H1 (cell line): Measurements from ENCODE around the gene TLCD3B. TPM values are rescaled to one million over a fixed set of nuclear protein-coding genes. Genes with fewer than 3 reads are reported as not detected.
A peak's percentile ranks its signal among the peaks of the same experiment; 100 is the strongest.

ENCODE experiments used
- CTCF ChIA-PET: fragments of 300-600 bp; sonication (Branson Sonifier 250); formaldehyde crosslinking; loops from one replicate; lab custom pipeline; 2021; ENCODE audit not compliant: partially characterized antibody; lab: Charles Lee
- POLR2A ChIA-PET: fragments of 300-600 bp; sonication (Branson Sonifier 250); formaldehyde crosslinking; loops from one replicate; lab custom pipeline; 2021; ENCODE audit warnings: inconsistent platforms; ENCODE audit not compliant: partially characterized antibody; lab: Charles Lee
- DNase-seq, 2 experiments: peaks; one replicate each; pipeline versions ENCODE4 v3.0.0 to v3.0.0-alpha.2; 2010 to 2022; ENCODE audit warnings: low spot score in 2 of 2, low read depth in 1 of 2, mixed read lengths in 1 of 2
- FAIRE-seq: peaks from 2 replicates; lab custom pipeline; 2011; peaks lifted over from hg19 to GRCh38; lab: Jason Lieb, UNC
- H2AFZ ChIP-seq: 2 replicates; pipeline ENCODE4 v1.8.1; 2012; ENCODE audit warnings: low read length, inconsistent platforms
- H2AK5ac ChIP-seq: 2 replicates; pipeline ENCODE4 v1.6.1; 2013; ENCODE audit warnings: low read depth, low read length
- H2BK120ac ChIP-seq: replicated peaks from 2 replicates; pipeline ENCODE3; 2013; ENCODE audit warnings: low read depth, low read length, inconsistent platforms
- H2BK12ac ChIP-seq: 2 replicates; pipeline ENCODE4 v1.6.1; 2013; ENCODE audit warnings: low read depth, low read length
- H2BK15ac ChIP-seq: 2 replicates; pipeline ENCODE4 v1.6.1; 2013; ENCODE audit warnings: low read length
- H2BK20ac ChIP-seq: 2 replicates; pipeline ENCODE4 v1.6.1; 2013; ENCODE audit warnings: low read length
- H2BK5ac ChIP-seq: 2 replicates; pipeline ENCODE4 v1.6.1; 2013; ENCODE audit warnings: low read depth, low read length
- H3K14ac ChIP-seq: 2 replicates; pipeline ENCODE4 v1.6.1; 2013; ENCODE audit warnings: inconsistent platforms; ENCODE audit not compliant: insufficient read length
- H3K18ac ChIP-seq: 2 replicates; pipeline ENCODE4 v1.6.1; 2013; ENCODE audit warnings: low read length; ENCODE audit errors: extremely low read depth
- H3K23ac ChIP-seq: 2 replicates; pipeline ENCODE4 v1.6.1; 2013; ENCODE audit warnings: inconsistent platforms; ENCODE audit not compliant: insufficient read length
- H3K23me2 ChIP-seq: 2 replicates; pipeline ENCODE4 v1.6.1; 2013; ENCODE audit warnings: low read depth, low read length
- H3K27ac ChIP-seq: 2 replicates; pipeline ENCODE4 v1.6.1; 2011; ENCODE audit warnings: low read depth, low read length, inconsistent platforms
- H3K27me3 ChIP-seq, 4 experiments: replicated peaks in 1 of 4; 1 replicate in 1 of 4; 2 replicates in 3 of 4; pipeline versions ENCODE4 v1.6.1 to v1.8.1; 2011 to 2013; ENCODE audit warnings: low read length in 3 of 4, mild to moderate bottlenecking in 3 of 4, inconsistent platforms in 2 of 4, mixed read lengths in 2 of 4, moderate library complexity in 1 of 4; ENCODE audit not compliant: control insufficient read depth in 3 of 4, insufficient read depth in 3 of 4; ENCODE audit errors: extremely low read depth in 1 of 4
- H3K36me3 ChIP-seq, 4 experiments: 2 replicates each; pipeline versions ENCODE4 v1.6.1 to v1.8.1; 2011 to 2013; ENCODE audit warnings: mild to moderate bottlenecking in 4 of 4, low read length in 3 of 4, moderate library complexity in 2 of 4, control low read depth in 1 of 4, inconsistent platforms in 1 of 4; ENCODE audit not compliant: insufficient read depth in 4 of 4, control insufficient read depth in 2 of 4
- H3K4ac ChIP-seq: replicated peaks from 2 replicates; pipeline ENCODE3; 2013; ENCODE audit warnings: low read length, low read depth, mixed read lengths, inconsistent platforms; ENCODE audit not compliant: insufficient read length
- H3K4me1 ChIP-seq, 4 experiments: replicated peaks in 1 of 4; 1 replicate in 1 of 4; 2 replicates in 3 of 4; pipeline versions ENCODE4 v1.6.1 to v1.8.1; 2011 to 2013; ENCODE audit warnings: low read length in 3 of 4, inconsistent platforms in 2 of 4, mixed read lengths in 1 of 4; ENCODE audit not compliant: insufficient read depth in 4 of 4, control insufficient read depth in 3 of 4
- H3K4me2 ChIP-seq, 2 experiments: 2 replicates each; pipeline versions ENCODE4 v1.6.1 to v1.8.1; 2011 to 2013; ENCODE audit warnings: low read depth in 2 of 2, low read length in 2 of 2, control low read depth in 1 of 2, inconsistent platforms in 1 of 2, mild to moderate bottlenecking in 1 of 2; ENCODE audit not compliant: insufficient read depth in 1 of 2
- H3K4me3 ChIP-seq, 4 experiments: fragments of 200-600, 300-600 bp in 1 of 4; sonication (generic), shearing (Covaris generic), sonication (Bioruptor Twin) in 1 of 4; 2 replicates each; pipeline versions ENCODE4 v1.5.1 to v1.8.1; 2011 to 2016; ENCODE audit warnings: low read length in 4 of 4, low read depth in 3 of 4, control low read depth in 2 of 4, inconsistent platforms in 2 of 4, mild to moderate bottlenecking in 2 of 4, mixed read lengths in 1 of 4, moderate library complexity in 1 of 4; ENCODE audit not compliant: insufficient read depth in 2 of 4; ENCODE audit errors: extremely low read depth in 1 of 4
- H3K56ac ChIP-seq: replicated peaks from 2 replicates; pipeline ENCODE3; 2013; ENCODE audit warnings: low read depth, mild to moderate bottlenecking, mixed read lengths, low read length, inconsistent platforms; ENCODE audit not compliant: insufficient read length
- H3K79me1 ChIP-seq: 2 replicates; pipeline ENCODE4 v1.6.1; 2013; ENCODE audit warnings: low read depth, low read length, control low read depth
- H3K79me2 ChIP-seq, 2 experiments: 2 replicates each; pipeline versions ENCODE4 v1.6.1 to v1.8.1; 2012 to 2013; ENCODE audit warnings: low read length in 2 of 2, mild to moderate bottlenecking in 2 of 2, inconsistent platforms in 1 of 2; ENCODE audit not compliant: insufficient read depth in 2 of 2, control insufficient read depth in 1 of 2
- H3K9ac ChIP-seq, 4 experiments: replicated peaks in 1 of 4; 1 replicate in 1 of 4; 2 replicates in 3 of 4; pipeline versions ENCODE4 v1.6.1 to v1.8.1; 2011 to 2013; ENCODE audit warnings: low read depth in 3 of 4, low read length in 3 of 4, control low read depth in 2 of 4, mild to moderate bottlenecking in 2 of 4, moderate library complexity in 2 of 4, inconsistent platforms in 1 of 4; ENCODE audit errors: extremely low read depth in 1 of 4
- H3K9me3 ChIP-seq, 2 experiments: 2 replicates each; pipeline versions ENCODE4 v1.6.1 to v1.8.1; 2012 to 2013; ENCODE audit warnings: mild to moderate bottlenecking in 2 of 2, moderate library complexity in 2 of 2, control low read depth in 1 of 2, inconsistent platforms in 1 of 2, low read depth in 1 of 2, low read length in 1 of 2, mixed read lengths in 1 of 2; ENCODE audit not compliant: insufficient read depth in 2 of 2
- H4K20me1 ChIP-seq, 2 experiments: replicated peaks in 1 of 2; 2 replicates each; pipeline versions ENCODE3 to v1.8.1; 2011 to 2013; ENCODE audit warnings: inconsistent platforms in 2 of 2, low read length in 2 of 2, mild to moderate bottlenecking in 1 of 2; ENCODE audit not compliant: insufficient read depth in 2 of 2, control insufficient read depth in 1 of 2
- H4K5ac ChIP-seq: 2 replicates; pipeline ENCODE4 v1.6.1; 2013; ENCODE audit warnings: low read length, low read depth, mixed read lengths, inconsistent platforms; ENCODE audit not compliant: insufficient read length
- H4K8ac ChIP-seq: 2 replicates; pipeline ENCODE4 v1.8.0; 2013; ENCODE audit warnings: mild to moderate bottlenecking, moderate library complexity, low read length, inconsistent platforms; ENCODE audit not compliant: insufficient read depth; ENCODE audit errors: extremely low read depth
- H4K91ac ChIP-seq: replicated peaks from 2 replicates; pipeline ENCODE3; 2013; ENCODE audit warnings: low read length, mixed read lengths, inconsistent platforms; ENCODE audit not compliant: insufficient read length
- RBBP5 ChIP-seq: IDR thresholded peaks from 2 replicates; pipeline ENCODE4 v1.7.1; 2012; ENCODE audit warnings: low read depth, mild to moderate bottlenecking, inconsistent platforms, low read length, moderate library complexity, borderline replicate concordance
- SIN3A ChIP-seq, 2 experiments: IDR thresholded peaks in 1 of 2; conservative IDR thresholded peaks in 1 of 2; 2 replicates each; pipeline ENCODE4 v1.6.1; 2011 to 2012; ENCODE audit warnings: low read length in 2 of 2, improper control_type of control experiment in 1 of 2, low read depth in 1 of 2, mild to moderate bottlenecking in 1 of 2
- SRF ChIP-seq: IDR thresholded peaks from 2 replicates; pipeline ENCODE4 v1.6.1; 2011; ENCODE audit warnings: mild to moderate bottlenecking, low read depth, low read length, moderate library complexity
- SUZ12 ChIP-seq: fragments of 200-600 bp; sonication (generic); IDR thresholded peaks from 2 replicates; pipeline ENCODE4 v1.6.1; 2012; ENCODE audit warnings: mild to moderate bottlenecking, inconsistent platforms, low read length, moderate library complexity, mixed read lengths
- WGBS, 2 experiments: shearing (Covaris generic) in 1 of 2; methylation state at CpG; one replicate each; pipeline versions ENCODE4 v1.1.6 to v1.1.7; 2013 to 2015; ENCODE audit warnings: low lambda C conversion rate in 2 of 2, mixed read lengths in 2 of 2, inconsistent platforms in 1 of 2, low coverage in 1 of 2, missing lambda C conversion rate in 1 of 2; ENCODE audit not compliant: insufficient replicate concordance in 2 of 2, insufficient coverage in 1 of 2, insufficient read length in 1 of 2; ENCODE audit errors: extremely low coverage in 1 of 2, missing lambda C conversion rate in 1 of 2; 5-methylcytosine and 5-hydroxymethylcytosine counted together
- polyA plus RNA-seq, 7 experiments: library from polyadenylated mRNA; depleted of rRNA in 3 of 7; stranded (reverse) in 5 of 7; unstranded in 2 of 7; fragments of >200 nt in 5 of 7; fragments of 200-250 nt in 2 of 7; gene quantifications; 1 replicate in 5 of 7; 2 replicates in 1 of 7; 4 replicates in 1 of 7; pipeline versions ENCODE4 v1.2.1 to v1.2.3, GENCODE V29; 2011 to 2013; ENCODE audit warnings: missing spikeins in 2 of 7, mixed read lengths in 2 of 7
- total RNA-seq: library from RNA; stranded (reverse); fragmentation: NEBNext Ultra II Directional; extraction: Animal tissue kit (Norgen Biotek cat#: 25700); gene quantifications from 2 replicates; pipeline ENCODE4 v1.2.1, GENCODE V29; 2021
- TF ChIP-seq, protein P1 (sequence below): IDR thresholded peaks from 2 replicates; pipeline ENCODE4 v1.6.1; 2012; ENCODE audit warnings: low read length, inconsistent platforms

TLCD3B gene
- total and polyA plus RNA-seq, 2 of the 8 experiments (the other 6 are each of a cell fraction or from before 2014, with no cell fraction given): 15.2 to 26.9 TPM

DNA sequence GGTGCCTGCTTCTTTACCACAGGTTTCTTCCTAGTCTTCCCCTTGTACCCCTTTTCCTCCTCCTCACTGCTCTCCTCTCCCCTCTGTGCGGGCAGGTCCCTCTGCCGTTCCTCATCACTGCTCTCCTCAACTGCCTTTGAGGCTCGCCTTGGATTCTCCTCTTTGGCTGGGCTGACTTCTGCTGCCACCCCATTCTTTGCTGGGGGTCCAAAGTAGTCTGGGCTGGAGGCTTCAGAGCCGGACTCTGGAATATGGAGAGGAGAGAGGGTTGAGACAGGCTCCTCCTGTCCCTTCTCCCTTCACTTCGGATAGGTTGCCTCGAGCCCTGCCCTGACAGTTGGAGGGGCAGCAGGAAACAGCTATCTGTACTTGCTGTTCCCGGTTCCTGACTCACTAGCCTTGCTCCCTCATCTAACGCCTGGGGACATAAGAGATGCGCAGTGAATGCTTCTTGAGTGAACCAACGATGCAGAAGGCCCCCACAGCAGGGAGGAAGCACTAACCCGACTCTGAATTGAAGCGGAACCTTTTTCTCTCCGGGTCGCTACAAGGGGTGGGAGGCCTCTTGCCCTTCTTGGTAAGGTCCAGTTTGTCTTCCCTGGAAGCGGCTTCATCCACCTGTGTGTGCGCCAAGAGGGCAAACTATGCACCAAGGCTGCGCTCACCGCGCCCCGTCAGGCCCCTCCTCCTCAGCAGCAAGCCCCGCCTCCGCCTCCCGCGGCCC is 36.3 kb downstream of the TLCD3B start:
- DNase-seq (peak in 1 of 2 experiments; percentile 90), FAIRE-seq (no peak)
- peak overlapping the region; percentile 44; the same call in 1 of the 2 replicates for H2AK5ac ChIP-seq

More for the DNA sequence above, 36.3 kb downstream of the TLCD3B start:
- ChIA-PET CTCF (interaction anchor here (1.0 to 2.5 kb wide), 3 partner anchors 9 to 37 kb away, joined by 3 to 9 read pairs (median 9); partner anchors contain the start of genes C16orf92 and TLCD3B), POLR2A (interaction anchor here (0.8 to 5.5 kb wide), 20 partner anchors 11 to 285 kb away, joined by 3 to 34 read pairs (median 5); partner anchors contain the start of genes ALDOA, ASPHD1, C16orf92 and CDIPT)
- H3K4me2 ChIP-seq: peak overlapping the region; percentile 78 to 92
- H3K23ac ChIP-seq: no peak overlapping the region
- peak overlapping the region; percentile 86 for H3K27ac ChIP-seq
- H4K5ac ChIP-seq: no peak overlapping the region
- no peak overlapping the region for H2BK15ac ChIP-seq
- H4K8ac ChIP-seq: peak overlapping the region; percentile 92; the same call in 1 of the 2 replicates
- peak overlapping the region; percentile 81 for H2BK5ac ChIP-seq
- H3K23me2 ChIP-seq: peaks cover 9% of the 10 kb centered on the region; the same call in 1 of the 2 replicates
- no peak overlapping the region for H3K14ac ChIP-seq
- H3K18ac ChIP-seq: peak overlapping the region; percentile 88; the same call in 1 of the 2 replicates
- H2AFZ ChIP-seq: peak overlapping the region; percentile 36; the same call in 1 of the 2 replicates
- H2BK12ac ChIP-seq: no peak overlapping the region
- peak overlapping the region in 3 of 4 experiments; percentile 6 to 81 (median 74); a peak in 5 of 7 replicates for H3K9ac ChIP-seq
- no peak overlapping the region for H4K91ac ChIP-seq
- no peak overlapping the region for H2BK120ac ChIP-seq
- H2BK20ac ChIP-seq: no peak overlapping the region
- peaks cover 0 to 1% of the 10 kb centered on the region in 2 experiments for H4K20me1 ChIP-seq
- H3K4me1 ChIP-seq: peaks cover 0 to 8% (median 3%) of the 10 kb centered on the region in 4 experiments; a peak in 4 of 7 replicates
- TF ChIP-seq SUZ12 (no peak), RBBP5 (no peak), SRF (no peak), SIN3A (conservative IDR thresholded peaks at IDR 0.05 in 1 of 2, IDR thresholded peaks at IDR 0.05 in 1 of 2; ENCODE audit: low read depth in 1 of 2, low read length in 2 of 2) (0 out of 4 replicates have a peak, but pooled peaks of 1 of the 2 experiments have one; percentile 4)
- TF ChIP-seq, protein P1, sequence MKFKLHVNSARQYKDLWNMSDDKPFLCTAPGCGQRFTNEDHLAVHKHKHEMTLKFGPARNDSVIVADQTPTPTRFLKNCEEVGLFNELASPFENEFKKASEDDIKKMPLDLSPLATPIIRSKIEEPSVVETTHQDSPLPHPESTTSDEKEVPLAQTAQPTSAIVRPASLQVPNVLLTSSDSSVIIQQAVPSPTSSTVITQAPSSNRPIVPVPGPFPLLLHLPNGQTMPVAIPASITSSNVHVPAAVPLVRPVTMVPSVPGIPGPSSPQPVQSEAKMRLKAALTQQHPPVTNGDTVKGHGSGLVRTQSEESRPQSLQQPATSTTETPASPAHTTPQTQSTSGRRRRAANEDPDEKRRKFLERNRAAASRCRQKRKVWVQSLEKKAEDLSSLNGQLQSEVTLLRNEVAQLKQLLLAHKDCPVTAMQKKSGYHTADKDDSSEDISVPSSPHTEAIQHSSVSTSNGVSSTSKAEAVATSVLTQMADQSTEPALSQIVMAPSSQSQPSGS: no peak
- peaks cover 0 to 7% of the 10 kb centered on the region in 2 experiments; a peak in 1 of 4 replicates for H3K79me2 ChIP-seq
- H3K9me3 ChIP-seq: no peaks in the 10 kb centered on the region
- peaks cover 0 to 18% (median 3%) of the 10 kb centered on the region in 4 experiments; a peak in 6 of 8 replicates for H3K36me3 ChIP-seq
- no peak overlapping the region for H3K4ac ChIP-seq
- H3K79me1 ChIP-seq: peaks cover 3% of the 10 kb centered on the region; the same call in 1 of the 2 replicates
- no peaks in the 10 kb centered on the region for H3K27me3 ChIP-seq
- no peak overlapping the region for H3K56ac ChIP-seq
- 29% methylated on average over 22 of the region's 24 CpGs; no CpG with 5 or more reads in 1 of the 2 experiments for WGBS, 2 experiments
- H3K4me3 ChIP-seq: peak overlapping the region; percentile 75 to 91 (median 80)
